Stimulated activated naive CD8-positive, alpha-beta T cell treated with anti-CD3 and anti-CD28 coated beads, Interleukin-15, Interleukin-2, amounts not matched to agents 100 ng/mL and 50 ng/mL, for 24 hours (primary cell): ENCODE results near the gene ZPBP.

Source experiments
- H3K27ac Mint-ChIP-seq: one replicate; pipeline ENCODE4 v1.8.0; 2021; ENCODE audit warnings: mild to moderate bottlenecking, mixed read lengths
- H3K27me3 Mint-ChIP-seq: one replicate; pipeline ENCODE4 v1.8.0; 2021; ENCODE audit warnings: mixed read lengths
- H3K36me3 Mint-ChIP-seq: one replicate; pipeline ENCODE4 v1.8.0; 2021; ENCODE audit warnings: low read depth, mixed read lengths
- H3K4me1 Mint-ChIP-seq: one replicate; pipeline ENCODE4 v1.8.0; 2021; ENCODE audit warnings: low read depth, mixed read lengths
- H3K4me3 Mint-ChIP-seq: one replicate; pipeline ENCODE4 v1.8.0; 2021; ENCODE audit warnings: mild to moderate bottlenecking, mixed read lengths
- H3K9me3 Mint-ChIP-seq: one replicate; pipeline ENCODE4 v1.8.0; 2021; ENCODE audit warnings: mixed read lengths

Gene ZPBP

GRCh38 chr7:49937608-49938007 lies 155.4 kb downstream of the ZPBP start:
- no peak overlapping the region for H3K27ac Mint-ChIP-seq
- no peak overlapping the region for H3K4me3 Mint-ChIP-seq
- H3K4me1 Mint-ChIP-seq: no peaks in the 10 kb centered on the region
- H3K27me3 Mint-ChIP-seq: no peaks in the 10 kb centered on the region
- peaks cover 13% of the 10 kb centered on the region for H3K9me3 Mint-ChIP-seq
- H3K36me3 Mint-ChIP-seq: no peaks in the 10 kb centered on the region

- Mint-ChIP-seq H3K27ac (no peak overlapping the region), H3K36me3 (no peaks in the 10 kb centered on the region), H3K4me1 (no peaks in the 10 kb centered on the region), H3K4me3 (no peak overlapping the region), H3K27me3 (no peaks in the 10 kb centered on the region), H3K9me3 (peaks cover 17% of the 10 kb centered on the region)
Measured at GRCh38 chr7:49931627-49932026, 161.4 kb downstream of the ZPBP start.

- Mint-ChIP-seq H3K9me3 (peaks cover 17% of the 10 kb centered on the region), H3K27ac (no peak overlapping the region), H3K4me3 (no peak overlapping the region), H3K36me3 (no peaks in the 10 kb centered on the region), H3K27me3 (no peaks in the 10 kb centered on the region), H3K4me1 (no peaks in the 10 kb centered on the region)
Measured at GRCh38 chr7:49928787-49929186, 164.3 kb downstream of the ZPBP start.

GRCh38 chr7:49927631-49928030 lies 165.4 kb downstream of the ZPBP start:
- Mint-ChIP-seq H3K4me3 (no peak overlapping the region), H3K27ac (no peak overlapping the region), H3K9me3 (peaks cover 17% of the 10 kb centered on the region), H3K27me3 (no peaks in the 10 kb centered on the region), H3K36me3 (no peaks in the 10 kb centered on the region), H3K4me1 (no peaks in the 10 kb centered on the region)

DNA sequence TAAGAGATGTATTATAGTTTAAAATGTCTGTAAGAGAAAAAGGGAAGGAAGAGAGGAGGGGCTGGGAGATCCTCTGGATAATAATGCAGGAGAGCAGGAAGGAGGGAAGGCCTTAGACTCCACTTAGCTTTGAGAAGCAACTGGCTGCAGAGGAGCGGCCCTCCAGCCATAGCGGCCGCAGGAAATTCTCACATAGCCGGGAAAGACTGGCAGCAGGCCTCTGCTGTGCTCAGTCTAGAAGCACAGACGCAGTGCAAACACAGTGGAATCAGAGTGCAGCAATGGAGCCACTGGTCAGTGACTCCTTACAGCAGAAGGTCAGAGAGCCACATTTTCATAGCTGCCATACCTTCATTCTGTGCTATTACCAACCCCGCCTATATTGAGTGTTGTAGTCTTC lies 166.3 kb downstream of the ZPBP start:
- Mint-ChIP-seq H3K27me3 (no peaks in the 10 kb centered on the region), H3K36me3 (no peaks in the 10 kb centered on the region), H3K4me1 (no peaks in the 10 kb centered on the region), H3K27ac (no peak overlapping the region), H3K4me3 (no peak overlapping the region), H3K9me3 (peaks cover 17% of the 10 kb centered on the region)

DNA sequence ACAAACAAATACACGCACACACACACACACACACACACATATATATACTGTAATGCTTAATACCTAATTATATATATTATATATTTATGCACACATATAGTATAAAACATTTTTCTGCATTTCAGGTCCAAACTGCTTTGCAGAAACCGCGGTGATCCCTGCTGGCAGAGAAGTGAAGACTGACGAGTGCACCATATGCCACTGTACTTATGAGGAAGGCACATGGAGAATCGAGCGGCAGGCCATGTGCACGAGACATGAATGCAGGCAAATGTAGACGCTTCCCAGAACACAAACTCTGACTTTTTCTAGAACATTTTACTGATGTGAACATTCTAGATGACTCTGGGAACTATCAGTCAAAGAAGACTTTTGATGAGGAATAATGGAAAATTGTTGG lies 181.1 kb downstream of the ZPBP start:
- Mint-ChIP-seq H3K9me3 (peaks cover 3% of the 10 kb centered on the region), H3K27ac (no peak overlapping the region), H3K4me1 (no peaks in the 10 kb centered on the region), H3K4me3 (no peak overlapping the region), H3K36me3 (no peaks in the 10 kb centered on the region), H3K27me3 (no peaks in the 10 kb centered on the region)

DNA sequence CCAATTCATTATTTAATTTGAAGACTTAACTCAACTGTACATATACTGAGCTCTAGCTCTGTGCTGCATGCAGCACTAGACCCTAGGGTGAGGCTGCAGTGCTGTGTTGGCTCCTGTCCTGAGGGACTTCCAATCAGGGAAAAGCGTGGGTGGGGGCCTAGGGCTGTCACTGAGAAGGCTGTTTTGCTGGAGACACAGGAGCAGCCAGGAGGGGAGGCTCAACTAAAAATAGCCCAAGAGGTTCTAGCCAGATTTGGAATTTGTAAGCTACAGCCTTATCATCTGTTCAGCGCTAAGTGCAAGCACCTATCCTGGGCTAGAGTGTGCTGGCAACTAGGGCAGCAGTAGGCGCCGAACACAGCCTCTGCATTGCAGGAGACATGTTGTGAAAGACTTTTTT lies 198.5 kb downstream of the ZPBP start:
- Mint-ChIP-seq H3K9me3 (no peaks in the 10 kb centered on the region), H3K4me3 (no peak overlapping the region), H3K36me3 (no peaks in the 10 kb centered on the region), H3K4me1 (no peaks in the 10 kb centered on the region), H3K27me3 (no peaks in the 10 kb centered on the region), H3K27ac (no peak overlapping the region)

DNA sequence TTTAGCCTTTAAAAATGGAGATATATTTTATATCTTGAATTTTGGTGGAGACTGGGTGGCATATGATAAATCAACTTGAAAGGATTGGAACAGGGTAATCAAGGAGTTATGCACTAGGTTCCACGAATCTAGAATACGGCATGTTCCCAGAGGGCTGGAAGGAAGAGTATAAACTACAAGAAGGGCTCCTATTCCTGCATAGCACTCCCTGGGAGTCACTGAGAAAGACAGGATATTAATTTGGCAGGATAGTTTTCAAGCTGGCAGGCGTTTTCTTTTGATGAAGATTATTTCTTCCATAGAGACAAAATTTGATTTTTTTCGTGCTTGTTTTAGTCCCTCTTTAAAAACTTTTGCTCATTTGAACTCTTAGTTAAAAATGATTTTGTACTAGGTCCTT lies 199.9 kb downstream of the ZPBP start:
- no peak overlapping the region for H3K4me3 Mint-ChIP-seq
- H3K9me3 Mint-ChIP-seq: no peaks in the 10 kb centered on the region
- no peak overlapping the region for H3K27ac Mint-ChIP-seq
- H3K27me3 Mint-ChIP-seq: no peaks in the 10 kb centered on the region
- H3K4me1 Mint-ChIP-seq: no peaks in the 10 kb centered on the region
- no peaks in the 10 kb centered on the region for H3K36me3 Mint-ChIP-seq

DNA sequence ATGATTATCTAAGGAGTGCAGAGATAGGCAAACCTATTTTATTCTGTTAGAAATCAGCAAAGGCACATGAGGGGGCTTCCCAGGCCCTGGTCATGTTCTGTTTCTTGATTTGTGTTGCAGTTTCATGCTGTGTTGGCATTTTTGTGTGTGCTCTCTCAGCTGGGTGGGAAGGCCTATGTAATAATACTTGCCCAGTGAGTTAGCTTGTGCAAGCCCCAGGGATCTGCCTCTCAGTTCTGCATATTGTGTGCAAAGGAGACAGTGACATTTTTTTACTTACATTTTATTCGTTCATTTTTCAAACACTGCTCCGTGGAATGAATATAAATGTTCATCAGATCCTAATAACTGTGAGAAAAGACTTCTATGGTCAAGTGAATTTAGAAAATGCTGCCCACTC lies 200.6 kb downstream of the ZPBP start:
- Mint-ChIP-seq H3K27me3 (no peaks in the 10 kb centered on the region), H3K9me3 (no peaks in the 10 kb centered on the region), H3K4me1 (no peaks in the 10 kb centered on the region), H3K27ac (no peak overlapping the region), H3K36me3 (no peaks in the 10 kb centered on the region), H3K4me3 (no peak overlapping the region)
